ENCODE measurements around the gene QTRT2.

Gene QTRT2

DNA sequence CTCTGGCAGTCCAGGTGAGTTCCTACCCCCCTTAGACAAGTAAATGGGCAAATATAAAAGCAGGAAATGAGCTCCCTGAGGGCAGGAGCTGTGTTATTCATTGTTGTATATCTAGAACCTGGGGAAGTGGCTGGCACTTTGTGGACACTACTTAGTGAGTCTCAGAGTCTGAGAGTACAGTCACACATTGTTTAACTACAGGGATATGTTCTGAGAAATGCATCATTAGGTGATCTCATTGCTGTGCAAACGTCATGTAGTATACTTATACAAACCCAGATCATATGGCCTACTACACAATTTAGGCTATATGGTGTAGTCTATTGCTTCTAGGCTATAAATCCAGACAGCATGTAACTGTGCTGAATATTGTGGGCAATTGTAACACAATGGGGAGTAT is 69.9 kb downstream of the QTRT2 start:
- DNase-seq (ENCODE audit: low spot score): no peak

DNA sequence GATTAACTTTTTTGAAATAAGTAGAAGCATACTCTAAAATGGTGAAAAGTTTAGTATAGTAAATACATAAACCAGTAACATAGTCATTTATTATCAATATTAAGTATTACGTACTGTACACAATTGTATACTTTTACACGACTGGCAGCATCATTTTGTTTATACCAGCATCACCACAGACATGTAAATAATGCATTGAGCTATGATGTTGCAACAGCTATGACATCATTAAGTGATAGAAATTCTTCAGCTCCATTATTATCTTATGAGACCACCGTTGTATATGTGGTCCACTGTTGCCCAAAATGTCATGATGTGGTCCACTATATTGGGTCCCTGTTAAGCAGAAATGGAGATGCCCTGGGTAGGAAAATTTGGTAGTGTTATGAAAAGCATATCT is 71.0 kb downstream of the QTRT2 start:
- no peak for DNase-seq (ENCODE audit: low spot score)

DNA sequence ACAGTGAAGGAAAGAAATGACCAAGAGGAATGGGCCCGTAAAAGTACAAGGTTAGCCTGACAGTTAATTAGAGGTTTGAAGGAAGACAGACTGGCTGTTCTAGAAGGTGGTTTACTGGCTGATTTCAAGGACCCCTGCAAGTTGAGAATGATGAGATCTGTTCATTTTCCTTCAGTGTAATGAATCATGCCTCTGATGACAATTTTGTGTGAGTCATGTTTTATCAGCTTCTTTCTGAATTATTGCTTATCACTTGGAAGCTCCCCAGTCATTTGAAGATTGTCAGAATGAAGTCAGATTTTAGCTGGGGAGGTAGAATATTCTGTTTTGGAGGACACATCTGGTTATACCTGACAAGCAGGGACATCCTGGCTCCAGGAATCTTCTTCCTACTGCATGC is 71.7 kb downstream of the QTRT2 start:
- no peak for DNase-seq (ENCODE audit: low spot score)

DNA sequence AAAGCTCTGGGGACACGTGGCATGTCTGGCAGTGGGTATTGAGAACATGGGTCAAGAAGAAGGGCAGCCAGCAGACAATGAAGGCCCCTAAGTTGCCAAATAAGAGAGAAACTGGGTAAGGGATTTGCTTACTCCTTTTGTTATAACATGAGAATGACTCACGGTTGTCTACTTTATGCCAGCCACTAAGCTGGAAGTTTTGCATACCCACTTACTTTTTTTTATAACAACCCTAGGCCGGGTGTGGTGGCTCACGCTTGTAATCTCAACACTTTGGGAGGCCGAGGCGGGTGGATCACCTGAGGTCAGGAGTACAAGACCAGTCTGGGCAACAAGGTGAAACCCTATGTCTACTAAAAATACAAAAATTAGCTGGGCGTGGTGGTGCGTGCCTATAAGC is 72.3 kb downstream of the QTRT2 start:
- no peak for DNase-seq (ENCODE audit: low spot score)

DNA sequence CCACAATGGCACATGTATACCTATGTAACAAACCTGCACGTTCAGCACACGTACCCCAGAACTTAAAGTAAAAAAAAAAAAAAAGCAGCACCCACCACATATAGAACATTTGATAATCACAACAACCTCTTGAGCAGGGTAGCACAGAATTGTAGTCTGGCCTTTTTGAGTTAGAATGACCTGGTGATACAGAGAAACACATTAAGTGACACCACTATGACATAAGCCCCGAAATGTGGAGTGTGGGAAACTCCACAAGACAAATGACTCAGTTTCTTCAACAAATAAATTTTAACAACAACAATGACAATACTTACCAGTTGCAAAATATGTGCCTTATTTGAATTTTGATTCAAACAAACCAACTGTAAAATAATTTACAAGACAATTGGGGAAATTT is 76.0 kb downstream of the QTRT2 start:
- no peak for DNase-seq (ENCODE audit: low spot score)

DNA sequence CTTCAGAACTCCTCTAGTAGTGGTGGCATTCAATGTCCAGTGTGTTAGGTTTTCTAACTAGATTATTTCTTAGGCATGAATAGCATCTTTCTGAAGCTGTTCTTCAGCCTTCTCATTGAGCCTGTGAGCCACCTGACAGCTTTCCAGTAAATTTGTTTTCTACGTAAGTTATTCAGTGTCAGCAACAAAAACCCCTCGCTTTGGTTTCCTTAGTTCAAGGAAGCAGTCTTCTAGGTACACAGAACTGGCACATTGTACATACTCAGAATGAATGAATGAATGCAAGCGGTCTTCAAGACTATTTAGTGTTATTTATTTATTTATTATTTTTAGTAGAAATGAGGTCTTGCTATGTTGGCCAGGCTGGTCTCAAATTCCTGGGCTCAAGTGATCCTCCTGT is 77.4 kb downstream of the QTRT2 start:
- DNase-seq (ENCODE audit: low spot score): no peak
